NCI-H1694 treated with DMSO at 0.1 percent for 48 hours (cell line): ENCODE data around the gene MS4A15.
"Not testable (repeated sequence)": the region's sequence is repeated elsewhere in the genome, so short reads cannot be mapped to it uniquely, and the experiment has no call there.

ENCODE experiments used
- DNase-seq: peaks from one replicate; lab custom pipeline; 2025; lab: John Stamatoyannopoulos, UW

Gene MS4A15

GRCh38 chr11:60809249-60809648, 52.6 kb downstream of the MS4A15 start:
- DNase-seq: no peak

DNA sequence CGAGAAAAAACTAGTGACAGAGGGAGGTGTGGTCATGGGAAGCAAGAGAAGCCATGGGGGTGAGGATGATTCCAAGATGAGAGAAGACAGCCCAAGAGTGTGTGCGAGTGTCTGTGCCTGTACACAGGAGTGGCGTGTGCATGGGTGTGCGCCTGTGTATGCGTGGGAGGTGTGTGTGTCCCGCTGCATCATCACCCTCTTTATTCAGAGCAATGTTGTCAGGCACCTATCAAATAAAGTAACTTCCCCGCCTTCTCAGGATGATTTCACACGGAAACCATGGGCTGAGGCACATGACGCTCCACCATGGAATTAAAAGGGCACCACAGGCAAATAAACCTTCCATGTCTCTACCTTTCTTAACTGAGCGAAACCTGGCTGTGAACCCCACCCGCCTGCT, 53.0 kb downstream of the MS4A15 start:
- DNase-seq: no peak

DNA sequence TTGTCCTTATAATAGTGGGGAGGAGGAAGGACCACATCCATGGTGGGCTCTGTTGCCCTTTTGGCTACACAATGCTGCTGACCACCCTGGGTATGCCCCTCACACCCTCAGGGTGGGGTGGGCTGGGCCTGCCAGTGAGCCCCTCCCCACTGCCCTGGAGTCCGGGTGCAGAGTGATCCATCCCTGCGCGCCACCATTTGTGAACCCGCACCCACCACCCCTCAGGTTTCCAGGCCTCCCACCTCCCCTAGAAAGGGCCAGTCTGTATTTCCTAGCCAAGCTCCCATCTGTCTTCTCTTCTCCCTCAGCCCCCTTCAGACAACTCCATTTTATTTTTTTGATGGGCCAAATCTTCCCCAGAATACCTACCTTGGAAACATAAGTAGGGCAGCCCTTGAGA, 53.5 kb downstream of the MS4A15 start:
- no peak for DNase-seq

DNA sequence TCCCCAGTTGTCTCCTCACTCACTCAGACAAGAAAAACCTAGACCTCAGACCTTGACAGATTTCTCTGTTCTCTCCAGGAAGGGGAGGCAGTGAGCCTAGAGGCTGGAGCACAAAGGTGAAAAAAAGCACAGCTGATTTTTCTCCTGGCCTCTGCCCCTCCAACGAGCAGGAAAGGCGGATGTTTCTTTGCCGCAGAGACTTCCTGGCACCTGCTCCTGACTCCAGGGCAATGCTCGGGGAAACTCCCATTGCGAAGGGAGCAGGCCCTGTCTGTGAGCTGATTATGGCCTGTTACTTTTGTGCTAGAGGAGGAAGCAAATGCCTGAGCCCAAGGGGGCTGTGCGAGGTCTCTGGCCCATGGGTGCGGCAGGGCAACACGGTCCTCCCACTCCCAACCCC, 53.9 kb downstream of the MS4A15 start:
- DNase-seq: no peak

DNA sequence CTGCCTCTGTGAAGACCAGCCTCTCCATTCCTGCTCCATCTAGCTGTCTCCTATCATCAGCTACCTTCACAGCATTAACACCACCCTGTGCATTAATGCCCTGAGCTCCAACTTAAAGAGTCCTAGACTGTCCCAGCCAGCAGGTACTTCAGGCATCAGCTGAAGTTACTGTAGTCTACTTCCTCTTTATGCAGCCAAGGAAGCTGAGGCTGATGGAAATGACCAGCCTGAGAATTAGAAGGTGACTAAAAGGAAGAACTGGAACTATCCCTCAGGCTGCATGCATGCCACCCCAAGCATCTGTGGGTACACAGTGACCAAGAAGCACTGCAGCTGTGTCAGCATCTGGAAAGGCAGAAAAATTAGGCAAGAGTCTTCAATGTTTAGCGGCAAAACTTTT, 56.7 kb downstream of the MS4A15 start:
- no peak for DNase-seq

DNA sequence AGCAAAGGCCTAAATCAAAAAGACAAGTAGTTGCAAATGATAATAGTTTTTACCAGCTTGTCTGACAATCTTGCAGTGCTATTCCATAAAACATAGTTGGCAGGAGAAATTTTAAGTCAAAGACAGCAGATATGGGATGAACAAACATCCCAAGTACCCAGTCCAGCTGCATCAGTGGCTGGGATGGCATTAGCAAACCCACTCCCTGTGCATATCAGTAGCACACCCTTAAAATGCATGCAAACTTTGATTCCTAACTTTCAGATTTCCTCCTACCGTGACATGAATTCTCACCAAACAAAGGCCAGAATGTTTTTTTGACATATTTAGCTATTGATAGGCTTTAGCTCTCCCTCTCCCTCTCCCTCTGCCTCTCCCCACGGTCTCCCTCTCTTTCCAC, 57.4 kb downstream of the MS4A15 start:
- no peak for DNase-seq

DNA sequence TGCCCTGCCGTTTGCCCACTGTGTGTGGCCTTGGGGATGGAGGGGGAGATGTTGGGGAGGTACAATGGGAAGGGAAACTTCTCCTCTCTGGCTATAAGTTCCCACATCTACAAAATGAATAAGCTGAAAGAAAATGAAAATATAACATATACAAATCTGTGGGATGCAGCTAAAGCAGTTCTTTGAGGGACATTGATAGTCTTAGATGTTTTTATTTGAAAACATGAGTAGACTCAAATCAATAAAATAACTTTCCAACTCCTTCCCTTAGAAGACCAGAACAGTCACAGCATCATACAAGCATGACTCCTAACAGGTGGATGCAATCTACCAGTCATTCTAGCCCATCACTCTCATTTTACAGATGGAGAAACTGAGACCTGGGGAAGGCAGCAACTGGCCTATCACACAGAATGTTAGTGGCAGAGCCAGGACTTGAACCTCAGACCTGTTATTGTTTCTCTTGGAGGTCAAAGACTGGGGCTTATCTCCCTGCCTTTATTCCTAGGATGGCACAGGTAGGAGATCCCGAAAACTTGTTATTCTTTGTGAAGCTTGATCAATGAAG, 60.0 kb downstream of the MS4A15 start:
- no peak for DNase-seq

DNA sequence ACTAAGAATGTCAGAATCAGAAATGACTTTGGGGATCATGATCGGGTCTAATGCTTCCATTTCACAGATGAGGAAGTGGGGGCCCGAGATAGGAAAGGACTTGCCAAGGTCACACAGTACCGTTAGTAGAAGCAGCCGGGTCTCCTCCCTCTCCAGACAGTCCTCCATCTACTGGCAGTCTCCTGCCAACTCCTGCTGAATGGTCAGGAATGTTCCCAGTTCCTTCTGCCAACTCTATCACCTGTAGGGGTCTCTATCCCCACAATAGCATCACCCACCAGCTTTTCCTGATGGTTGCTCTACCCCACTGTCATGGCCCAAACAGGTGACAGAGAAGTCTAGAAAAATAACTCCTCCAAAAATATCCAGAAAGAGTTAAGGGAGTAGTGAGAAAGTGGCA, 61.4 kb downstream of the MS4A15 start:
- no peak for DNase-seq

GRCh38 chr11:60821827-60822599, 65.3 kb downstream of the MS4A15 start:
- no peak for DNase-seq

DNA sequence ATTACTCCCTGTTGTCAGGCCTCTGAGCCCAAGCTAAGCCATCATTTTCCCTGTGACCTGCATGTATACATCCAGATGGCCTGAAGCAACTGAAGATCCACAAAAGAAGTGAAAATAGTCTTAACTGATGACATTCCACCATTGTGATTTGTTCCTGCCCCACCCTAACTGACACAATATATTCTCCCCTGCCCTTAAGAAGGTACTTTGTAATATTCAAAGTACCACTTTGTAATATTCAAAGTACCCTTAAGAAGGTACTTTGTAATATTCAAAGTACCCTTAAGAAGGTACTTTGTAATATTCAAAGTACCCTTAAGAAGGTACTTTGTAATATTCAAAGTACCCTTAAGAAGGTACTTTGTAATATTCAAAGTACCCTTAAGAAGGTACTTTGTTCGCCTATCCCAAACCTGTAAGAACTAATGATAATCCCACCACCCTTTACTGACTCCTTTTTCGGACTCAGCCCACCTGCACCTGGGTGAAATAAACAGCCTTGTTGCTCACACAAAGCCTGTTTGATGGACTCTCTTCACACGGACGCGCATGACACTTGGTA, 67.2 kb downstream of the MS4A15 start:
- not testable (repeated sequence) for DNase-seq

GRCh38 chr11:60825118-60825517, 68.5 kb downstream of the MS4A15 start:
- DNase-seq: no peak

DNA sequence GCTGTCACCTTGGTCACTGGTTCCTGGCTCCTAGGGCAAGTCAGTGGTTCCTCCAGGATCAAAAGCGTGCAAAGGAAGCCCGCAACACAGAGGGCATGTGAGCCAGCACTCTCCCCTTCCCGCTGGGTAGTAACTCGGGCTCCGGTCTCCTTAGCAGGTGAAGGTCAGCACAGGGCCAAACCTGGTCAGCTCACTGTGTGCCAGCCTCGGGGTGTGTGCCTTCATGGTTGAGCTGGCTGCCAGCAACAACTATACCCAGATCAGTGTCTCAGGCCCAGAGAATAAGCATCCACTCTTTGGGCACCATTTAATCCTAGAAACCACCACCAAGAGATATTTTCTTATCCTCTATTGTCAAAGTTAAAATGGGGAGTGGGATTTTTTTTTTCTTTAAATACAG, 69.1 kb downstream of the MS4A15 start:
- DNase-seq: no peak
